ENCODE data around the gene GHRHR. TPM values are rescaled to one million over a fixed set of nuclear protein-coding genes. Genes with fewer than 3 reads are reported as not detected.

GHRHR gene
- total RNA-seq, 2 donors from 2014 or later, result 1.2 TPM; not detected in 1

DNA sequence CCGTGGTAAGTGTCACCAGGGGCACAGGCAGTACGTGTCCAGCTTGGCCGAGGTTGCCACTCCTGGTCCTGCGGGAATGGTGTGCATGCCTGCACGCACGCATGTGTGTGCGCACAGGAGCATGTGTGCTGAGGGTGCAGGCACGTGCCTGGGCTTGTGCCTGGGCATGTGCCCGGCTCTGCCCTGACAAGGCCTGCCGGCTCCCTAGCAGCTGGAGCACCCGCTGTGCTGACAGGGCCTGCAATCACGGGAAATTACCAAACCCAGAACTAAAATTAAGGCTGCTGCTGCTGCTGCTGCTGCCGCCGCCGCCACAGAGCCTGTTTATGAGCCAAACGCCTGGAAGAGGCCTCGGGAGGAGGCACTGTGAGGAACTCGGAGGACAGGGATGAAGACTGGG is 28.7 kb downstream of the GHRHR start:
- no peak for DNase-seq (ENCODE audit: low spot score)
- intact Hi-C loops (cut with DNase I), result no loop called here

DNA sequence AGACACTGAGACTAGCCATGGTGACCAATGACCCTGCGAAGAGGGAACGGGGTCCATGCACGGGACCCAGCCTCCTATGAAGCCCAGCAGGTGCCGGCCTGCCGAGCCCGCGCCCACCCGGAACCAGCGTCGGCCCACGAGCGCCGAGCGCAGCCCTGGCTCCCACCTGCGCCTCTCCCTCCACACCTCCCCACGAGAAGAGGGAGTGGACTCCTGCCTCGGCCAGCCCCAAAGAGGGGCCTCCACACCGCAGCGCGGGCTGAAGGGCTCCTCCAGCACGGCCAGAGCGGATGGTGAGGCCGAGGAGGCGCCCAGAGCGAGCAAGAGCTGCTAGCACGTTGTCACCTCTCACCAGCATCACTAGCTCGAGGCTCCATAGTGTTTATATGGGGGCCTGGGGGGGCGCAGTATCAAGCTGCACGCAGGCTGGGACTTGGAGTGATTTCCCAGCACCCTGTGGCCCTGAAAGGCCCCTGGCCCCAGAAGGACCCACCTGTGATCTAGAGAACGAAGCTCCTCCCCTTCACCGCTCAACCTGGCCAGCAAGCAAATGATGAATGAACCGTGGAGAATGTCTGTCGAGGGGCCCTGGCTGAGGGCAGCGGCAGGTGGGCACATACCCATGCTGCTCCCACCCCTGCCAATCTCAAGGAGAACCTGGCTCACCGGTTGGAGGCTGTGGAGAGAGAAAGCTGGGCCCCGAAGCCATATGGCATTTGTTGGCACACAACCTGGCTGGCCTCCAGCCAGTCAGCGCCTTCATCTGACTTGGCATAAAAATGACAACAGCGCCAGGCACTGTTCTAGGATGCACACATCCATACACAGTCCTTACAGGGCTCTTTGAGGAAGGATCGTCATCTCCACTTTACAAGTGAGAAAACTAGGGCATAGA is 30.7 kb downstream of the GHRHR start:
- intact Hi-C loops (cut with DNase I), result no loop called here
- DNase-seq (ENCODE audit: low spot score), result no peak

- no peak for DNase-seq (ENCODE audit: low spot score)
- intact Hi-C loops (cut with DNase I), result no loop called here
These were observed 31.8 kb downstream of the GHRHR start for GRCh38 chr7:30995536-30995935.

- DNase-seq (ENCODE audit: low spot score), result no peak
- intact Hi-C loops (cut with DNase I), result no loop called here
These were observed 32.5 kb downstream of the GHRHR start for GRCh38 chr7:30996256-30996655.

DNA sequence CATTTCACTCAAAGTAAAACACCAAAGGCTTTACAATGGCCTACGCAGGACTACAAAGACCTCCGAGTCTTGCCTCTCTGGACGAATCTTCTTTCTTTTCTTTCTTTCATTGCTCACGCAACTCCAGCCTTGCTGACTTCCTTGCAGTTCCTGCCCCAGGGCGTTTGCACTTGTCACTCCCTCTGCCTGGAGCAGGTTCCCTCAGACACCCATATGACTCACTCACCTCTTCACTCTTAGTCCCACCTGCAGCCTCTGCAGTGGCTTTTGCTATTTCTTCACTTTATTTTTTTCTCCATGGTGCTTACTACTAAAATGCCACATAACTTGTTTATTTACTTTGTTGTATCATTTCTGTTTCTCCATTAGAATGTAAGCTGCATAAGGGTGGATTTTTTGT is 33.1 kb downstream of the GHRHR start:
- DNase-seq (ENCODE audit: low spot score), result no peak
- intact Hi-C loops (cut with DNase I), result no loop called here

- no peak for DNase-seq (ENCODE audit: low spot score)
These were observed 33.6 kb downstream of the GHRHR start for GRCh38 chr7:30997316-30997715.

GRCh38 chr7:30998180-30998579 is 34.4 kb downstream of the GHRHR start:
- DNase-seq (ENCODE audit: low spot score), result no peak
- intact Hi-C loops (cut with DNase I), result no loop called here

More at GRCh38 chr7:30997316-30997715, 33.6 kb downstream of the GHRHR start:
- intact Hi-C loops (cut with DNase I), result no loop called here

DNA sequence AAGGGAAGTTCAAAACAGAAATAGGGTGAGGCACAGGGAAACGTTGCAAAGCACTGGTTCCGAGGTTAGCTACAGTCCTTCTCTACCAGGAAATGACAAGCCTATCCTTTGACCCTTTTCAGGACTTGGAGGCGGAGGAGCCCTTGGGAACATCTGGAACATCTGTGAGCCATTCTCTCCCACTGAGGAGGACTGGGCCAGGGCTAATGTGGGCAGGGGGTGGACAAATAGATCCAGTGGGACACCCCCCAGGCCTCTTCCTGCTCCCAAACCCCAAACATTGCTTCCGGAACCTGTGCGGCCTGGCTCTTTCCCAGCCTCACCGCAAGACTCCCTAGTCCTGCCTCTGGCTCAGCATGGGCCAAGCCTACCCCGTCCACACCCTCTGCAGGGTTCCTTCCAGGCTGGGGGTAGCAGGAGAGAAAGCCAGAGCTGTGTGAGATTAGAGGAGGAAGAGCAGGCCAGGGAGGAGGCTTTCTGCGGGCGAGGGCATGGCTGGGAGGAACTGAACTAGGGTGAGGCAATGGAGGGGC is 36.5 kb downstream of the GHRHR start:
- peak; percentile 52 for DNase-seq (ENCODE audit: low spot score)

GRCh38 chr7:31000779-31001178 is 37.0 kb downstream of the GHRHR start:
- intact Hi-C loops (cut with DNase I), result no loop called here
- DNase-seq (ENCODE audit: low spot score), result no peak

More for the DNA sequence above, 36.5 kb downstream of the GHRHR start:
- intact Hi-C loops (cut with DNase I), result no loop called here

DNA sequence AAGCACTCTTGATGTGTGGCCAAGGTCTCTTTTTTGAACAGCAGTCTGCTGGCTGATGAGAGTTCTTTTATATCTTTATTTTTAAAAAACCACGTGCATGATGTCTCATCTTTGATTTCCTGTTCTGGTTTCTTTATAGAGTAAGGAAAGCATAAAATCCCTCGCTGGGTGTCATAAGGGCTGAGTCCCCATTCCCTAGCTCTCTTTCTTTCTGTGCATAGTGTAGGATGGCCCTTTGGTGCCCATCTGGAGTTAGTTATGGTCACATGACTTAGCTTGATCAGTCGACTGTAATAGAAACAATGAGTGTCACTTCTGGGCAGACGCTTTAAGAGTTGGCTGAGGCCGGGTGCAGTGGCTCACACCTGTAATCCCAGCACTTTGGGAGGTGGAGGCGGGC is 38.5 kb downstream of the GHRHR start:
- DNase-seq (ENCODE audit: low spot score), result no peak
- intact Hi-C loops (cut with DNase I), result no loop called here

GRCh38 chr7:31003097-31003496 is 39.3 kb downstream of the GHRHR start:
- DNase-seq (ENCODE audit: low spot score), result peak; percentile 0
- intact Hi-C loops (cut with DNase I), result no loop called here

DNA sequence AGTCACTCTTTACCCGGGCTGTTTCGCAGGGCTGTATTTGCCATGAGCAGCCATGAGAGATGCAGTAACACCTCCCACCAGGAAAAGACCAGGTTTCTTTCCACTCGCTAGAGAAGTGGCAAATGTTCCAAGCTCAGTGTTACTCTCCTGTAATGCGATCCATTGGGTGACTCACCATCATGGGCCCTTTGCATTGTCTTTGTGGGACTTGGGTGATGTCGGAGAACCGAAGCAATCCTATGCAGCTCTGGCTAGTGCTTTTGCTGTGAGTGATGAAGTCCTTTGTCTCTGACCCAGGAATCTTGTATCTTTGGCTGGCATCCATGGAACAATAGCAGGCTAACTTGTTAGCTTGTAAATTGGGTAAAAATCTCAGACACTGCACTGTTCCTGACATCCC is 40.0 kb downstream of the GHRHR start:
- intact Hi-C loops (cut with DNase I), result no loop called here
- DNase-seq (ENCODE audit: low spot score), result peak; percentile 19

- DNase-seq (ENCODE audit: low spot score), result peak; percentile 15
- intact Hi-C loops (cut with DNase I), result no loop called here
These were observed 40.6 kb downstream of the GHRHR start for GRCh38 chr7:31004393-31004792.

- intact Hi-C loops (cut with DNase I), result no loop called here
- peak; percentile 56 for DNase-seq (ENCODE audit: low spot score)
These were observed 43.1 kb downstream of the GHRHR start for GRCh38 chr7:31006857-31007256.

- peak; percentile 22 for DNase-seq (ENCODE audit: low spot score)
- intact Hi-C loops (cut with DNase I), result no loop called here
These were observed 43.9 kb downstream of the GHRHR start for GRCh38 chr7:31007634-31008033.

DNA sequence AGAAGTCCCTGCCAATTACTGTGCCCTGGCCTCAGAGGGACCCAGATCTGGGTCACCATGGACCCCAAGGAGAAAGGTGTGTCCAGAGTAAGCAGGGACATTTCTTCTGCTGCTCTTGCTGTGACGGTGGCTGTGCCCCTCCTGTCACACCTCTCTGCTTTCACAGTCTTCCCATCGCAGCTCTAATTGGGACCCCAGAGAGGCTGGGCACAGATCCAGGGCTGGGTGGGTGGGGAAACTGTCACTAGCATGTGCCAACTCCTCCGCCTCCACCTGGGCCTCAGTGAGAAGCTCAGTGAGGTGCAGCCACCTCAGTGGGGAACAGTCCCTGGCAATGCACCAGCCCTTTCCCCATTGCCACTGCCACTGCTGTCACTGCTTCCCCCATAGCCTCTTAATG is 51.1 kb downstream of the GHRHR start:
- no peak for DNase-seq (ENCODE audit: low spot score)
- intact Hi-C loops (cut with DNase I), result no loop called here

DNA sequence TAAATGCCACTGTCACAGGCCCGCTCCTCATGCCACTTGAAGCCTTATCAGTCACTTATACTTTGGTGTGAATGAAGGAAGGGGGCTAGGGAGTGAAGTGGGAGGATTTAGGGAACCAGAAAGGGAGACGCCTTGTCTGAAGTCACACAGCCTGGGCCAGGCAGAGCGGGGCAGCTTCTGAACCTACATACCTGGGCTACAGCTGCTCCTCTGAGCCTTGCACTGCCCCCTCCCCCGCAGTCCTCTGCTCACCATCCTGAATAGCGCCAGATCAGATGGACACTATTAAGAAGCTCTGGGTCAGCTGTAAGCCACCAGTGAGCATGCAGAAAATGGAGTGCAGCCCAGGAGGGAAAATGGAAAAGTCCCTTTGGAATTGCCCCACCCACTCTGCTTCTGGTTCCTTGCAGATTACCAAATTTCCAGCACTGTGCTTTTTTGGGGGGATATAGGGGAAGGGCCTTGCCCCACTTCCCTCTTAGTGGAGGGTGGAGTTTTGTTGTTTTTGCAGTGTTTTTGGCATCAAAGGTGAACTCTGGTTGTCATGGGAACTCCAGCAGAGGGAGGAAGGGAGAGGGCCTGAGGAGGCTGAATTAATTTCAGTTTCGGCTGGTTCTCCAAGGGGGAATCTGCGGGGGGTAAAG is 53.4 kb downstream of the GHRHR start:
- DNase-seq (ENCODE audit: low spot score), result peak; percentile 45
- intact Hi-C loops (cut with DNase I), result no loop called here

- DNase-seq (ENCODE audit: low spot score), result no peak
- intact Hi-C loops (cut with DNase I), result no loop called here
These were observed 54.0 kb downstream of the GHRHR start for GRCh38 chr7:31017721-31018120.

- no peak for DNase-seq (ENCODE audit: low spot score)
- intact Hi-C loops (cut with DNase I), result no loop called here
These were observed 55.8 kb downstream of the GHRHR start for GRCh38 chr7:31019509-31019908.

GRCh38 chr7:31020161-31020560 is 56.4 kb downstream of the GHRHR start:
- DNase-seq (ENCODE audit: low spot score), result no peak
- intact Hi-C loops (cut with DNase I), result loop anchor here in 1 of 2 donors (5.0 kb wide), 1 partner anchor 508 kb away; no protein-coding TSS in a partner anchor
